C4-2B (cell line): Measurements from ENCODE around the gene PCSK6.

Experiments used
- CTCF ChIP-seq: fragments of 450-650 bp; conservative IDR thresholded peaks from 2 replicates; pipeline ENCODE4 v1.5.1; 2017; ENCODE audit warnings: mild to moderate bottlenecking
- ZFX ChIP-seq: fragments of 450-650 bp; IDR thresholded peaks from 2 replicates; pipeline ENCODE4 v1.6.1; 2017

GRCh38 chr15:101313041-101313761 is 176.3 kb downstream of the PCSK6 start:
- no peak for TF ChIP-seq CTCF
- TF ChIP-seq ZFX, result no peak
